Measurements from ENCODE around the gene PTPRH. TPM values are rescaled to one million over a fixed set of nuclear protein-coding genes. Genes with fewer than 3 reads are reported as not detected.

Gene PTPRH
- total RNA-seq, 4 donors from 2014 or later, result 0.57 to 2.0 (median 1.3) TPM

DNA sequence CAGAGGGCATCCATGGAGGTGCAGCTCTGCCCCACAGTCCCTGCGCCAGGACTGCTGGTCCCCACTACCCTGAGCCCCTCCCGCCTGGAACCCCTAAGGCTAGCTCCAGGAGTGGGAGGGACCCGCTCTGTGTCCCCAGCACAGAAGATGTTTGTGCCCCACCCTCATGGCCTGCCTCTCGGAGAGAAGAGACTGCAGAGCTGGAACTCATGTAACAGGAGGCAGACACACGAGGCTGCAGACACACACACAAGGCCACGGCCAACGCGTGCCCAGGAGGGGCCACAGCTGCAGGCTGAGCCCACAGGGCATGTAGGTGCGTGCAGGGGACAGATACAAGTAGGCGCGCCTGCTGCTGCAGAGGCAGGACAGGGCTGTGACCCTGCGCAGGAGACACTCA lies 29.7 kb upstream of the PTPRH start:
- Histone ChIP-seq H3K36me3 (peaks cover 52 to 100% (median 86%) of the 10 kb centered on the region in 3 donors), H3K4me1 (no peaks in the 10 kb centered on the region), H3K27me3 (no peaks in the 10 kb centered on the region), H3K27ac (no peak overlapping the region), H3K4me3 (no peak overlapping the region), H3K9me3 (no peaks in the 10 kb centered on the region)
- WGBS, 2 donors, result 70 to 73% methylated on average over 6 to 11 of the region's 12 CpGs
- intact Hi-C loops (cut with DNase I), result no loop called here
- no peak for DNase-seq
- TF ChIP-seq POLR2A (IDR thresholded peaks at IDR 0.05) (no peak), CTCF (IDR thresholded peaks at IDR 0.05) (no peak)

DNA sequence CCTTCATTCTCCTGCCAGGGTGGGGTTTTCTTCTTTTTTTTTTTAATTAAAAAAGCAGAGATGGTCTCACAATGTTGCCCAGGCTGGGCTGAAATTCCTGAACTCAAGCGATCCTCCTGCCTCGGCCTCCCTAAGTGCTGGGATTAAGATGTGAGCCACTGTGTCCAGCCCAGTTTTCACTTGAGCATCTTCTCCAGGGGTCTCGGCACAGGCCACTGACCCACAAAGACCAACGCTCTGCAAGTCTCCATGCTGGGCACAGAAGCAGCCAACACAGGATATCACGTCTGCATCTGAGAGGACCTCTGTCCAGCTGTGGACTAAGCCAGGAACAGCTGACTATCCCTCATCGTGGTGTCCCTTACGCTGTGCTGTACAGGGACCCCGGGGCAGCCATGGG lies 28.7 kb upstream of the PTPRH start:
- no peaks in the 10 kb centered on the region for H3K27me3 ChIP-seq

DNA sequence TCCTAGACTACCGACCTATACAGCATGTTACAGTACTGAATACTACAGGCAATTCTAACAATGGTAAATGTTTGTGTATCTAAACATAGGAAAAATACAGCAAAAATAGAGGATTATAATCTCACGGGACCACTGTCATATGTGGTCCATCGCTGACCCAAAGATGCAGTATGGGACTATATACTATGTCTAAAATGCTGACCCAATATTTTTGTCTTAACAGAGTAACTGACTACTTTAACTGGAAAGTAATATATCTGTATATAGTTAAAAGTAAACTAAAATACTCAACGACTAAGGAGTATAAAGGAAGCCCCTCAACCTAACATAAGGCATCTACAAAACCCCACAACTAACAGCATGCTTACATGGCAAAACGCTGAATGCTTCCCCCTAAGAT lies 23.7 kb upstream of the PTPRH start:
- Histone ChIP-seq H3K27me3 (no peaks in the 10 kb centered on the region), H3K9me3 (no peaks in the 10 kb centered on the region), H3K4me3 (no peak overlapping the region), H3K36me3 (peaks cover 43 to 100% (median 65%) of the 10 kb centered on the region in 3 donors), H3K27ac (no peak overlapping the region), H3K4me1 (no peaks in the 10 kb centered on the region)
- intact Hi-C loops (cut with DNase I), result no loop called here
- 82 to 86% methylated on average over 5 of the region's 5 CpGs for WGBS, 2 donors
- TF ChIP-seq POLR2A (IDR thresholded peaks at IDR 0.05) (no peak), CTCF (IDR thresholded peaks at IDR 0.05) (no peak)
- no peak for DNase-seq

More for the DNA sequence above, 28.7 kb upstream of the PTPRH start:
- H3K4me3 ChIP-seq, result no peak overlapping the region
- no peaks in the 10 kb centered on the region for H3K9me3 ChIP-seq
- TF ChIP-seq POLR2A (IDR thresholded peaks at IDR 0.05) (no peak), CTCF (IDR thresholded peaks at IDR 0.05) (no peak)
- peaks cover 50 to 100% (median 79%) of the 10 kb centered on the region in 3 donors for H3K36me3 ChIP-seq
- no peaks in the 10 kb centered on the region for H3K4me1 ChIP-seq
- no peak overlapping the region for H3K27ac ChIP-seq
- DNase-seq, result no peak
- intact Hi-C loops (cut with DNase I), result no loop called here
- WGBS, 2 donors, result 92% methylated on average over 2 of the region's 8 CpGs; no CpG with 5 or more reads in 1 of the 2 donors

DNA sequence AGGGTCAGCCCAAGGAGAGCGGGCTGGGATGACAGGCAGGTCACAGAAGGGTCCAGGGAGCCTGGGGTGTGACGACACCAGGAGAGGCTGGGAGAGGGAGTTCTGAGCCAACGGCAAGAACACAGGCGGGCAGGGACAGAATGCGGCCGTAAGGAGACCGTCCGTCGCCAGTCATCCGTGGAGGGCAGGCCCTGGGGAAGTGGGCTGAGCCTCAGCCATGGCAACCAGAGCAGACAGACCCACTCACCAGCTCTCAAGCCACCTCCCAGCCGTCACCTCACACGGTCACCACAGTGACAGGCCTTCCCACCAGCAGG lies 22.9 kb upstream of the PTPRH start:
- intact Hi-C loops (cut with DNase I), result no loop called here
- no peak for TF ChIP-seq POLR2A (IDR thresholded peaks at IDR 0.05)
- TF ChIP-seq CTCF (IDR thresholded peaks at IDR 0.05), result no peak

DNA sequence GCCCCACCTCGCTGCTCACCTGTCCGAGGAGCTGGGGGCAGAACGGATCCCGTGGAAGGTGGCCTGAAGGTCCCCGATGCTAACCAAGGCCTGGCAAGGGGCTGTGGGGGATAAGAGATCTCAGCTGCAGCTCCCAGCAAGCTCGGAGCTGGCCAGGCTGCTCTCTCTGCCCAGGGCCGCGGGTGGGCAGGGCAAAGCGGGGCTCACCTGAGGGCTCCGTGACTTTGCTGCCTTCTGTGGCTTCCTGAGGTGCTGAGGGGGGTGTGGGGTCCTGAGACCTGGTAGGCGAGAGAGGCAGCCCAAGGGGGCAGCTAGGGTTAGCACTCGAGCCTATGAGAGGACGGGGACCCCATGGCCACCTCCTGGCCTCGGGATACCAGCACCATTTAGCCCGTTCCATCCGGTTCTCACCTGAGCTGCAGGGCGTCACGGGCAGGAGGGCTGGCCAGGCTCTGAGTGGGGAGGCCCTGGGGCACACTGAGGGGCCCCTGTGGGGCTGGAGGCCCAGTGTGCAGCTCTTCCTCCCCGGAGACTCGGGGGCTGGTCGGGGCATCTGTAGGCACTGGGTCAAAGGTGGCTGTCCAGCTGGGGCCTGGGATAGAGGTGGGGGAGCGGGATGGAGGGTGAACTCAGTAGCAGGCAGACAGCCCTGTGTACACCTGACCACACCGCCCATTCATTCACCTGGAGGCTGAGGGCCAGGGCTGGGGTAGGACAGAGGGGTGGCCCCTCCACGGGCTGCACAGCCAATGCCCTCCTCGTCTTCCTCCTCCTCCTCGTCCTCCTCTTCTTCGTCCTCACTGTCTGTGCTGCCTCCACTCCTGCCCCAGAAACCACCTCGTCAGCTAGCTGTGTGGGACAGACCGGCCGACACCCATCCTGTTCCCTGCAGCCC lies 22.3 kb upstream of the PTPRH start:
- intact Hi-C loops (cut with DNase I), result no loop called here

More for the DNA sequence above, 22.9 kb upstream of the PTPRH start:
- Histone ChIP-seq H3K4me3 (no peak overlapping the region), H3K36me3 (peaks cover 45 to 100% (median 59%) of the 10 kb centered on the region in 3 donors), H3K9me3 (no peaks in the 10 kb centered on the region), H3K27ac (no peak overlapping the region), H3K4me1 (no peaks in the 10 kb centered on the region), H3K27me3 (no peaks in the 10 kb centered on the region)
- DNase-seq, result no peak
- 80 to 90% methylated on average over 2 of the region's 12 CpGs for WGBS, 2 donors

More for the DNA sequence above, 22.3 kb upstream of the PTPRH start:
- Histone ChIP-seq H3K9me3 (no peaks in the 10 kb centered on the region), H3K4me3 (no peak overlapping the region), H3K27me3 (no peaks in the 10 kb centered on the region), H3K36me3 (peaks cover 44 to 100% (median 55%) of the 10 kb centered on the region in 3 donors), H3K4me1 (no peaks in the 10 kb centered on the region), H3K27ac (no peak overlapping the region)
- DNase-seq, result no peak
- TF ChIP-seq POLR2A (IDR thresholded peaks at IDR 0.05), result no peak
- TF ChIP-seq CTCF (IDR thresholded peaks at IDR 0.05), result no peak
- 97 to 98% methylated on average over 7 of the region's 30 CpGs for WGBS, 2 donors
